Left forelimb (tissue), 1 donor: ENCODE data around the gene MMD.

Experiments used
- DNase-seq: peaks from one replicate; pipeline ENCODE4 v3.0.0-alpha.2; 2018; ENCODE audit warnings: low spot score

Gene MMD

GRCh38 chr17:55348749-55349354 lies 72.8 kb downstream of the MMD start:
- DNase-seq: no peak

GRCh38 chr17:55347341-55347740 lies 74.3 kb downstream of the MMD start:
- no peak for DNase-seq

- no peak for DNase-seq
Observed at GRCh38 chr17:55346658-55347057, 75.0 kb downstream of the MMD start.

GRCh38 chr17:55345132-55345531 lies 76.5 kb downstream of the MMD start:
- DNase-seq: no peak

GRCh38 chr17:55344514-55344997 lies 77.1 kb downstream of the MMD start:
- no peak for DNase-seq

GRCh38 chr17:55343900-55344513 lies 77.6 kb downstream of the MMD start:
- DNase-seq: no peak

- no peak for DNase-seq
Observed at GRCh38 chr17:55342800-55343585, 78.6 kb downstream of the MMD start.
